Muscle of leg (tissue), 11 donors: Measurements from ENCODE around the gene PZP. TPM values are rescaled to one million over a fixed set of nuclear protein-coding genes. Genes with fewer than 3 reads are reported as not detected.
"Not testable (repeated sequence)": the region's sequence is repeated elsewhere in the genome, so short reads cannot be mapped to it uniquely, and the experiment has no call there.

Experiments used
- DNase-seq: peaks from one replicate; pipeline ENCODE4 v3.0.0; 2013
- H3K27ac ChIP-seq: one replicate; pipeline ENCODE4 v1.5.1; 2013; ENCODE audit warnings: mild to moderate bottlenecking, low read length, control low read depth
- H3K27me3 ChIP-seq: one replicate; pipeline ENCODE4 v1.6.1; 2013; ENCODE audit warnings: low read length; ENCODE audit not compliant: control insufficient read depth, insufficient read depth
- H3K36me3 ChIP-seq: one replicate; pipeline ENCODE4 v1.6.1; 2013; ENCODE audit warnings: low read length; ENCODE audit not compliant: control insufficient read depth, insufficient read depth
- H3K4me1 ChIP-seq: one replicate; pipeline ENCODE4 v1.6.1; 2013; ENCODE audit warnings: low read length; ENCODE audit not compliant: control insufficient read depth, insufficient read depth
- H3K4me3 ChIP-seq: one replicate; pipeline ENCODE4 v1.5.1; 2013; ENCODE audit warnings: low read length, control low read depth
- H3K9me3 ChIP-seq: replicated peaks from 2 replicates; pipeline ENCODE4 v1.6.1; 2013; ENCODE audit warnings: low read depth, low read length; ENCODE audit not compliant: control insufficient read depth
- WGBS: methylation state at CpG from one replicate; pipeline ENCODE4 v1.1.5; 2013; ENCODE audit warnings: missing lambda C conversion rate; ENCODE audit not compliant: insufficient coverage; 5-methylcytosine and 5-hydroxymethylcytosine counted together
- polyA plus RNA-seq, 8 donors: library from polyadenylated mRNA; unstranded; fragments of 120-200 nt; gene quantifications; one replicate each; pipeline versions ENCODE4 v1.2.1 to v1.2.3, GENCODE V29; 2013; ENCODE audit warnings: inconsistent platforms in 1 of 8, low replicate concordance in 1 of 8; ENCODE audit not compliant: insufficient read length in 8 of 8, insufficient read depth in 1 of 8
- total RNA-seq: library from RNA; stranded (reverse); fragments of 120-200 nt; gene quantifications from one replicate; pipeline ENCODE4 v1.2.4, GENCODE V29; 2013

Gene PZP
- total and polyA plus RNA-seq, 9 donors, result 0.33 to 0.89 (median 0.71) TPM

GRCh38 chr12:9204380-9204779, 3.8 kb downstream of the PZP start:
- no peaks in the 10 kb centered on the region for H3K36me3 ChIP-seq
- no peaks in the 10 kb centered on the region for H3K27me3 ChIP-seq
- DNase-seq, result no peak
- no peaks in the 10 kb centered on the region for H3K9me3 ChIP-seq
- H3K27ac ChIP-seq, result no peak overlapping the region
- H3K4me1 ChIP-seq, result no peaks in the 10 kb centered on the region
- no peak overlapping the region for H3K4me3 ChIP-seq
- WGBS, result no CpG with 5 or more reads among the region's 3 CpGs

GRCh38 chr12:9198012-9198411, 10.2 kb downstream of the PZP start:
- no peak for DNase-seq
- Histone ChIP-seq H3K27me3 (no peaks in the 10 kb centered on the region), H3K4me1 (no peaks in the 10 kb centered on the region), H3K36me3 (no peaks in the 10 kb centered on the region), H3K9me3 (no peaks in the 10 kb centered on the region), H3K4me3 (no peak overlapping the region), H3K27ac (no peak overlapping the region)

GRCh38 chr12:9184276-9184675, 23.9 kb downstream of the PZP start:
- no peak overlapping the region for H3K27ac ChIP-seq
- DNase-seq, result no peak
- H3K4me1 ChIP-seq, result no peaks in the 10 kb centered on the region
- no peaks in the 10 kb centered on the region for H3K36me3 ChIP-seq
- H3K4me3 ChIP-seq, result no peak overlapping the region
- 100% methylated on average over 2 of the region's 3 CpGs for WGBS
- peaks cover 3% of the 10 kb centered on the region for H3K9me3 ChIP-seq
- H3K27me3 ChIP-seq, result no peaks in the 10 kb centered on the region

GRCh38 chr12:9180810-9181209, 27.4 kb downstream of the PZP start:
- DNase-seq, result no peak
- H3K9me3 ChIP-seq, result no peaks in the 10 kb centered on the region
- no peaks in the 10 kb centered on the region for H3K4me1 ChIP-seq
- H3K36me3 ChIP-seq, result no peaks in the 10 kb centered on the region
- H3K27me3 ChIP-seq, result no peaks in the 10 kb centered on the region
- no peak overlapping the region for H3K27ac ChIP-seq
- no peak overlapping the region for H3K4me3 ChIP-seq
- 65% methylated on average over 2 of the region's 4 CpGs for WGBS

GRCh38 chr12:9179781-9180180, 28.4 kb downstream of the PZP start:
- Histone ChIP-seq H3K36me3 (no peaks in the 10 kb centered on the region), H3K27me3 (no peaks in the 10 kb centered on the region), H3K4me3 (no peak overlapping the region), H3K27ac (no peak overlapping the region), H3K9me3 (no peaks in the 10 kb centered on the region), H3K4me1 (no peaks in the 10 kb centered on the region)
- WGBS, result no CpG with 5 or more reads among the region's 3 CpGs
- DNase-seq, result no peak

- H3K4me1 ChIP-seq, result no peaks in the 10 kb centered on the region
- H3K36me3 ChIP-seq, result no peaks in the 10 kb centered on the region
- WGBS, result 50% methylated on average over 1 of the region's 11 CpGs
- peak; percentile 30 for DNase-seq
- H3K27me3 ChIP-seq, result no peaks in the 10 kb centered on the region
- no peak overlapping the region for H3K4me3 ChIP-seq
- H3K9me3 ChIP-seq, result no peaks in the 10 kb centered on the region
- peak overlapping the region; percentile 64 for H3K27ac ChIP-seq
These were observed 38.1 kb downstream of the PZP start for GRCh38 chr12:9169979-9170634.

GRCh38 chr12:9167345-9167744, 40.9 kb downstream of the PZP start:
- H3K27ac ChIP-seq, result peak overlapping the region; percentile 60

GRCh38 chr12:9163392-9163791, 44.8 kb downstream of the PZP start:
- peak; percentile 35 for DNase-seq
- Histone ChIP-seq H3K27me3 (no peaks in the 10 kb centered on the region), H3K27ac (peak overlapping the region; percentile 62), H3K4me3 (no peak overlapping the region), H3K36me3 (no peaks in the 10 kb centered on the region), H3K9me3 (no peaks in the 10 kb centered on the region), H3K4me1 (peaks cover 2% of the 10 kb centered on the region)
- WGBS, result 80% methylated on average over 2 of the region's 5 CpGs

More at GRCh38 chr12:9167345-9167744, 40.9 kb downstream of the PZP start:
- not testable (repeated sequence) for H3K36me3 ChIP-seq, H3K27me3 ChIP-seq, H3K4me1 ChIP-seq, H3K4me3 ChIP-seq, H3K9me3 ChIP-seq
- no CpG with 5 or more reads among the region's 5 CpGs for WGBS
- peak; percentile 8 for DNase-seq

GRCh38 chr12:9156119-9156518, 52.1 kb downstream of the PZP start:
- no peak overlapping the region for H3K4me3 ChIP-seq
- no peaks in the 10 kb centered on the region for H3K36me3 ChIP-seq
- no peak overlapping the region for H3K27ac ChIP-seq
- H3K9me3 ChIP-seq, result no peaks in the 10 kb centered on the region
- H3K4me1 ChIP-seq, result no peaks in the 10 kb centered on the region
- no peak for DNase-seq
- H3K27me3 ChIP-seq, result no peaks in the 10 kb centered on the region
- WGBS, result 70% methylated on average over 4 of the region's 4 CpGs

GRCh38 chr12:9149372-9149771, 58.8 kb downstream of the PZP start:
- no peak overlapping the region for H3K4me3 ChIP-seq
- H3K4me1 ChIP-seq, result no peaks in the 10 kb centered on the region
- H3K36me3 ChIP-seq, result no peaks in the 10 kb centered on the region
- no peak overlapping the region for H3K27ac ChIP-seq
- peaks cover 2% of the 10 kb centered on the region for H3K9me3 ChIP-seq
- no peaks in the 10 kb centered on the region for H3K27me3 ChIP-seq
- WGBS, result 100% methylated on average over 2 of the region's 6 CpGs
- no peak for DNase-seq

GRCh38 chr12:9148926-9149325, 59.3 kb downstream of the PZP start:
- Histone ChIP-seq H3K36me3 (no peaks in the 10 kb centered on the region), H3K4me1 (no peaks in the 10 kb centered on the region), H3K4me3 (no peak overlapping the region), H3K27me3 (no peaks in the 10 kb centered on the region), H3K27ac (no peak overlapping the region), H3K9me3 (peaks cover 6% of the 10 kb centered on the region)
- WGBS, result 40% methylated on average over 1 of the region's 2 CpGs
- DNase-seq, result no peak
